GM21576 (cell line): ENCODE measurements around the gene IL3.

Experiments used
- ATAC-seq: cut with Tn5 transposase; IDR thresholded peaks from one replicate; pipeline ENCODE4 v1.9.1; 2021; ENCODE audit warnings: mild to moderate bottlenecking, moderate library complexity; ENCODE audit not compliant: unreplicated experiment

The IL3 gene

DNA sequence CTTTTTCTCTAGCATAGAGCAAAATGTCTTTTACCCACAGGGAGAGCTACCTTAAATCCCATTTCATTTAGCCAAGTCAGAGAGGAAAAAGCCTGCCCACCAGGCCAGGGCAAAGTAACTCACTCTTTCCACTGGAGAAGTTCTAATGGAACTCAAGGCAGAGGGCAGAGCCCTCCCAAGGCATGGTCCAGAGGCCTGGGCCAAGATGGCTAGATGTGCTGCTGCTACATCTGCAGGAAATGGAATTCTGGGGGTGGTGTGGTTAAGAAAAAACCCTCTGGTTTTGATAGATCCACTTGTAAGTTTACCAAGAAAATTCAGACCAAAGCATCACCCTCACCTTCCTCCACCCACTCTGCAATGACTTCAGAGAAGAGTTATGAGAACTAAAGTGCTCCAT, 50.5 kb downstream of the IL3 start:
- ATAC-seq: no peak

- no peak for ATAC-seq
Measured at GRCh38 chr5:132112111-132112510, 51.7 kb downstream of the IL3 start.
